G401.6 (cell line): ENCODE results near the gene VCAN.

Experiments
- FAIRE-seq: peaks from 2 replicates; lab custom pipeline; 2012; peaks lifted over from hg19 to GRCh38; lab: Jason Lieb, UNC

Gene VCAN

DNA sequence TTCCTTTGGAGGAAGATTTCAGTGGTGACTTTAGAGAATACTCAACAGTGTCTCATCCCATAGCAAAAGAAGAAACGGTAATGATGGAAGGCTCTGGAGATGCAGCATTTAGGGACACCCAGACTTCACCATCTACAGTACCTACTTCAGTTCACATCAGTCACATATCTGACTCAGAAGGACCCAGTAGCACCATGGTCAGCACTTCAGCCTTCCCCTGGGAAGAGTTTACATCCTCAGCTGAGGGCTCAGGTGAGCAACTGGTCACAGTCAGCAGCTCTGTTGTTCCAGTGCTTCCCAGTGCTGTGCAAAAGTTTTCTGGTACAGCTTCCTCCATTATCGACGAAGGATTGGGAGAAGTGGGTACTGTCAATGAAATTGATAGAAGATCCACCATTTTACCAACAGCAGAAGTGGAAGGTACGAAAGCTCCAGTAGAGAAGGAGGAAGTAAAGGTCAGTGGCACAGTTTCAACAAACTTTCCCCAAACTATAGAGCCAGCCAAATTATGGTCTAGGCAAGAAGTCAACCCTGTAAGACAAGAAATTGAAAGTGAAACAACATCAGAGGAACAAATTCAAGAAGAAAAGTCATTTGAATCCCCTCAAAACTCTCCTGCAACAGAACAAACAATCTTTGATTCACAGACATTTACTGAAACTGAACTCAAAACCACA, 67.4 kb downstream of the VCAN start:
- FAIRE-seq = no peak

DNA sequence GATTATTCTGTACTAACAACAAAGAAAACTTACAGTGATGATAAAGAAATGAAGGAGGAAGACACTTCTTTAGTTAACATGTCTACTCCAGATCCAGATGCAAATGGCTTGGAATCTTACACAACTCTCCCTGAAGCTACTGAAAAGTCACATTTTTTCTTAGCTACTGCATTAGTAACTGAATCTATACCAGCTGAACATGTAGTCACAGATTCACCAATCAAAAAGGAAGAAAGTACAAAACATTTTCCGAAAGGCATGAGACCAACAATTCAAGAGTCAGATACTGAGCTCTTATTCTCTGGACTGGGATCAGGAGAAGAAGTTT, 67.9 kb downstream of the VCAN start:
- no peak for FAIRE-seq

DNA sequence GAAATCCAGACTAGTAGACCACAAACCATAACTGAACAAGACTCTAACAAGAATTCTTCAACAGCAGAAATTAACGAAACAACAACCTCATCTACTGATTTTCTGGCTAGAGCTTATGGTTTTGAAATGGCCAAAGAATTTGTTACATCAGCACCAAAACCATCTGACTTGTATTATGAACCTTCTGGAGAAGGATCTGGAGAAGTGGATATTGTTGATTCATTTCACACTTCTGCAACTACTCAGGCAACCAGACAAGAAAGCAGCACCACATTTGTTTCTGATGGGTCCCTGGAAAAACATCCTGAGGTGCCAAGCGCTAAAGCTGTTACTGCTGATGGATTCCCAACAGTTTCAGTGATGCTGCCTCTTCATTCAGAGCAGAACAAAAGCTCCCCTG, 68.6 kb downstream of the VCAN start:
- no peak for FAIRE-seq

DNA sequence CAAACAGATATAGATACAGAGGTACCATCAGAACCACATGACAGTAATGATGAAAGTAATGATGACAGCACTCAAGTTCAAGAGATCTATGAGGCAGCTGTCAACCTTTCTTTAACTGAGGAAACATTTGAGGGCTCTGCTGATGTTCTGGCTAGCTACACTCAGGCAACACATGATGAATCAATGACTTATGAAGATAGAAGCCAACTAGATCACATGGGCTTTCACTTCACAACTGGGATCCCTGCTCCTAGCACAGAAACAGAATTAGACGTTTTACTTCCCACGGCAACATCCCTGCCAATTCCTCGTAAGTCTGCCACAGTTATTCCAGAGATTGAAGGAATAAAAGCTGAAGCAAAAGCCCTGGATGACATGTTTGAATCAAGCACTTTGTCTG, 69.2 kb downstream of the VCAN start:
- no peak for FAIRE-seq

DNA sequence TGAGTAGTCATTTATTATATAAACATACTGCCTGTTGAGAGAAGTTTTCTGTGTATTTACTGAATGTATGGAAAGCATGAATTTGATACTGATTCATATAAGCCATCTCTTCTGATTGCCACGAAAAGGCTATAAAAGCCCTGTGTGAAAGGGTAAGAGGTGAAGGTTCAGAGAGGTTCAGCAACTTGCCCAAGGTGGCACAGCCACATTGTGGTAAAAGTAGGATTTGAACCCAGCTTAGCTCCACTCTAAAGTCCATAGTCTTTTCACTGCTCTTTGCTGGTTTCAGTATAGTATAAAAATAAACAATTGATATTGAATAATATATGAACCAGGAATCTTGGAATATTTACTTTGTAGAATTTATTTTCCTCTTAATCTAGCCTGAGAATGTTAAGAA, 71.3 kb downstream of the VCAN start:
- no peak for FAIRE-seq

DNA sequence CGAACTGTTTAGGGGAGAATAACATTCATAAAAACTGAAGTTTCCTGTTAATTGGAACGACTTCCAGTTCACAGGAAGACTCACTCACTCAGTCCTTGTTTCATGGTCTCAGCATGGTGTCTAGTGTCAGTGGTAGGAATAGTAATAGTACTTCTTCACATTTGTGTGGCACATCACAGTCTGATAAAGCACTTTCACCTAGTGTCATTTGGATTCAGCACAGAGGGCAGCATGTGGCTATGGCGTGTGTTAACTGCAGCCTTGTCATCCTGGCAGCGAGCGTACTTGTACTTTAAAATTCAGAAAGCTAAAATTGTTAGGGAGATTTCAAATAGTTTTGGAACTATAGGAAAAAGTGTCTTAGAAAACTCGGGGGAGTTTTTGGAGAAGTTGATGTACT, 72.4 kb downstream of the VCAN start:
- no peak for FAIRE-seq

DNA sequence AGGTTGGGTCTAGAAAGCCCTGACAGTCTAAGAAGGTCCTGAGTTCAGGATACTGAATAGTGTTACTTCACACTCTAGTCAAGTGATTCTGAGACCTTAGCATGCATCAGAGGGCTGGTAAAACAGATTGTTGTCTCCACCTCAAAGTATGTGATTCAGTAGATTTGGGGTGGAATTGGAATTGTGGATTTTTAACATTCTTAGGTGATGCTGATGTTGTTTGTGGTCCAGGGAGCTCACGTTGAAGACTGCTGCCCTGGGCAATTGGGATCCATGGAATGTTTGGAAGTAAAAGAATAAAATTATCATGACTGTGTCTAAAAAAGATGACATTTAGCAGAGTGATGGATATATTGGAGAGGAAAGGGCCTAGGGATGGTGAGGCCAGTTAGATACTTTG, 75.6 kb downstream of the VCAN start:
- no peak for FAIRE-seq

DNA sequence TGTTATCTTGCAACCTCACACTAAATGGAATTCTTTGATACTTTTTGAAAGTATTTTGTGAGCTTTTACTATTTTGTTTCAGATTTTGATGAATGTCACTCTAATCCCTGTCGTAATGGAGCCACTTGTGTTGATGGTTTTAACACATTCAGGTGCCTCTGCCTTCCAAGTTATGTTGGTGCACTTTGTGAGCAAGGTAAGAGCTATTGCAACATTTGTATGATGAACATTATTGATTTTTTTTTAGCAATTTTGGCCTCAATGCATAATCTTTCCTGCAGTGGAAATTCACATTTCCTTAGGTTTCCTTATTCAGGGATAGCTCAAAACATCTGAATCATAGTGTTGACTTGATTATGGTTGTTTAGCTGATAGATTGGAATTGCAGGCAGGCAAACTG, 76.3 kb downstream of the VCAN start:
- no peak for FAIRE-seq

DNA sequence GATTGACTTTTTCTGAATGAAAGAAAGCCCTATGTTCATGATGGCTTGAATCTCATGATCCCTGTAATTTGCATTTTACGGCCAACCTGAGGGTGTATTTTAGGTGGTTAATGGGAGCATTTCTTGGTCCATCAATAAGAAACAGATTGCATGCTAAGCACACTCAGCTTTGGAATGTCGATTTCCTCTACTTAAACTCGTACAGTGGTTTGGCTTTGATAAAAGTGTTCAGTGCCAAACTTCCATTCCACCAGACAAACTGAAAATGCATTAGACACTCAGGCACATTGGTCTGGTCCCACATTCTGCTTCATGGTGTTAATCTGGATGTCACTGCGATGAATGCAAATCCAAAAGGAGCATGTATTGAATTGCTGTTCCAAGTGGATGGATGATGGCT, 77.0 kb downstream of the VCAN start:
- no peak for FAIRE-seq

DNA sequence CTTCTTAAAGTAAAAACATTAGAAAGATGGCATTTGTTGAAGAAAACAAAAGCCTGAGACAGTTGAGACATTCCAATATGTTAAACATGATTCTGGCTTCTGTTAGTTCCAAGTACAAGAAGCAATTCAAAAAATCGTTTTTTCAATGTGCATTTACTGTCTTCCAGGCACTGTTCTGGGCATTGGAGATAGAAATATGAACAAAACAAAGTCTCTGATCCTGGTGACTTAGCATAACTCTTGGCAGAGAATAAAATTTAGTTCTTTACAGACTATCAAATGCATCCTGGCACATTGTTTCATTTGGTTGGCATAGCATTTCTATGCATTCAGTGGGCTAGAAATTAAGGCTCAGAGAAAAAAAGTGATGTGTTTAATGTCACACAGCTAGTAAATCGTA, 77.5 kb downstream of the VCAN start:
- no peak for FAIRE-seq

DNA sequence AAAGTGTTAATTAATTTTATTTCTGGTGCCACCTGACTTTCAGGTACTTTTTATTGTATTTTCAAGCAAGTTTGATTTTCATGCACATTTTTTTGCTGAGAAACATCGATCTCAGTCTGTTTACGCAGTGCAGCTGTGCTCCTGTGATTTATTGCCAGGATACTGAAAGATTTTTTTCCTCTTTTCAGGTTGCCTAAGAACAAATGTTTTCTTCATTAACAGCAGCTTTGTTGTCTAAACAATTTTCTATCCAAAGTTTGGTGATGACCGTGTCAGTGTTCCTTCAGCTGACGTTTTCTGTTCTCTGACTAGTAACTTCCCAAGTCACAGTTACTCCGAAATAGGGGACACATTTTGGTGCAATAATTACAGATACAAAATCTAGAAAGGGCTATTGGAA, 78.1 kb downstream of the VCAN start:
- FAIRE-seq = no peak

DNA sequence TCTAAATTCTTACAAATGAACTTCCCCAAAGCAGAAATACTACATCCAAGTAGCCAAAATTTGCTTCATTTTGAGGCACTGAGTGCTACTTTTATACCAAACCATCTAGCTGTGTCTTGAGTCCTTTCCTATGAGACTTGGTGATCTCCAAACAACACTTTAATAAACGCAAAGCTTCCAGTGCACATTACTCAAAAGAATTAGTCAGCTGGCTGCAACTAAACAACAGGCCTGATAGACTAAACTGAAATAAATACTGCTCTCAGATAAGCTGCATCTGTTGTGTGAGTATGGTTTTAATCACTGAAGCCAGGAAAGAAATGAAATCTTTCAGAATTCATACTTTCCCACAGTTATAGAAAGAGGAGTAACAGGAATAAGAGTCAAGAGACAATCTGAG, 80.3 kb downstream of the VCAN start:
- no peak for FAIRE-seq

DNA sequence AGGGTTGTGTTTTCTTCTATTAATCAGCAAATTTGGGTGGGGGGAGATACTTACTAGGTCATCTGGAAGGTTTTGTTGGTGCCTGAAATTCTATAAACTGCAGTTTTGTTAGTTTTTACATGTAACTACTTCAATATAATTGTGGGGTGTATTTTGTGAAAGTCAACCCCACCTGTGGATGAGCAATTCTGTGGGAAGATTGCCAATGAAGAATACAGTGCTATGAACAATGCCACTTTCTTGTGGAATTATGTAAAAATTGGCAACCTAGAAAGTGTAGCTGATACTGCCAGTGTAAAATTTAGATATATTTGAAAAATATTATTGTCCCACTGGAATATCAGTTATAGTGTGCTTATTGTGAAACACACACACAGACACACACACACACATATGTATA, 80.7 kb downstream of the VCAN start:
- no peak for FAIRE-seq

DNA sequence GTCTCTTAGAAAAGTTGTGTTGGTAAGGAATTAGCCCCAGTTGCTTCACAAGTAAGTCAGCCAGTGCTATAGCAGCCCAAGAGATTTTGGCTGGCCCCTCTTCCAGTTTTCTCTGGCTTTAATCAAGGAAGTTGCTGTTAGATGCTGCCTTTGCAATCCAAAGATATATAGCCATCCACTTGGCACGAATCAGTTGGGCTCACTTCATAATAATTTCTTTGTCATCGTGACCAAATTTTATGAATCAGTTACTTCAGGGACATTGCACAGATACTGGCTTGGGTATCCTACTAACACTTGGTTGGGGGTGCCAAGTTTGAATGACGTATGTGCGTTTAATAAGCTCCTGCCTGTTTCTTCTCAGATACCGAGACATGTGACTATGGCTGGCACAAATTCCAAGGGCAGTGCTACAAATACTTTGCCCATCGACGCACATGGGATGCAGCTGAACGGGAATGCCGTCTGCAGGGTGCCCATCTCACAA, 81.5 kb downstream of the VCAN start:
- no peak for FAIRE-seq

DNA sequence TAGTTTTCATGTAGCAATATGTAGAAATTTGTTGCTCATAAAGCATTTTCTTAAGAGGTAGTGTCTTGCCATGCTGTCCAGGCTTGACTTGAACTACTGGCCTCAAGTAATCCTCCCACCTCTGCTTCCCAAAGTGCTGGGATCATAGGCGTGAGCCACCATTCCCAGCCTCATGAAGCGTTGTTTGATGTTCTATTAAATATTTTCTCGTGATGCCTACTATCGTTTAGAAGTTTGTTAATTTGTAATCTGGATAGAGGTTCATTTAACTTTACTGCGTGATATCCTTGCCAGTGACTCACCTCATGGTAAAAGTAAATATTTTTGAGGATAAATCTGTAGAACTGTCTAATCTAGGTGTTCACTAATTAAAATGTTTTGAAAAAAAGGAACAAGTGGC, 82.6 kb downstream of the VCAN start:
- no peak for FAIRE-seq

DNA sequence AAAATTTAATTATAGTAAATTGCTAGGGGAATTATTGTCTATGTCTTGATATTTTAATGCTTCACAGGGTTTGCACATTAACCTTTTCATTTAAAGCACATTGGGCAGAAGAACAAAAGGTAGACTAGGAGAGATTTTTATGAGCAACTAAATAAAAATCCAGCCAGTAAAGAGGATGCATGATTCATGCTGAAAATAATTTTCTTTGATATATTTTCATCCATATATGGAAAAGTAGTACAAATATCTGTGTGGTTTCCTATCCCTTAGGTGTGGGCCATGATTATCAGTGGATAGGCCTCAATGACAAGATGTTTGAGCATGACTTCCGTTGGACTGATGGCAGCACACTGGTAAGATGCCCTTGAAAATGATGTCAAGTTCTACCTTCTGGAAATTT, 83.1 kb downstream of the VCAN start:
- no peak for FAIRE-seq

DNA sequence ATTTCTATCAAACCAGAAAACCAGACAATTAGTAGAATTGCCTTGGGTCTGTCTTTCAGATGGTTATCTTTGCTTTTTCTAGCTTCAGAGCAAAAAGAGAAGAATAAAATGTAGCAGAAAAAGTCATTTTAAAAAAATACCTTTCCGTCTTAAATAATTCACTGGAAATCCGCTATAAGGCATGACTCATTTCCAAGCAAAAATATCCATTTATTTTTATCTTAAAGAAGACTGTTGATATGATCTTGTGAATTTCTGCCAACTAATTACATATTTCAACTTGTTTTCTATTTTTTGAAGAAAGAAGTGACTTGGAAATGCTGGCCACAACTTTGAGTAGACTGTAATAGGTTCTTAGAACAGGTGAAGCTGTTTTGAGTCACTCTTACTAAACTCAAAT, 83.7 kb downstream of the VCAN start:
- FAIRE-seq = no peak

DNA sequence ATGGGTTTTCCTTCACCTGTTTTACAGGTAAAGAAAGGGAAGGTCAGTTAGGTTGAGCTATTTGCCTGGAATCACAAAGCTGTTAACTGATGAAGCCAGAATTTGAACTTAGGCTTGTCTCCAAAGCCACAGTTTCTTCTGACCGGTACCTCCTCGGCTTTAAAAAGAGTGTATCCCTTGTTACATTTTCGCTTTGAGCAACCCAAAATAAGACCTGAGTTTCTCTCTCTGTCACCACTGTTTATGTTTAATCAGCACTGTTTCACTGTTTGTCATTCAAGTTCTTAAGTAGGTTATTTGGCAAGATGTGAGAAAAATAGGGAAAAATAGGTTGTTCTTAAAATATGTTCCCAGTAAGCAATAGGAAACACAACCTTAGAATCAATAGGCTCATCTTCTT, 84.6 kb downstream of the VCAN start:
- no peak for FAIRE-seq

DNA sequence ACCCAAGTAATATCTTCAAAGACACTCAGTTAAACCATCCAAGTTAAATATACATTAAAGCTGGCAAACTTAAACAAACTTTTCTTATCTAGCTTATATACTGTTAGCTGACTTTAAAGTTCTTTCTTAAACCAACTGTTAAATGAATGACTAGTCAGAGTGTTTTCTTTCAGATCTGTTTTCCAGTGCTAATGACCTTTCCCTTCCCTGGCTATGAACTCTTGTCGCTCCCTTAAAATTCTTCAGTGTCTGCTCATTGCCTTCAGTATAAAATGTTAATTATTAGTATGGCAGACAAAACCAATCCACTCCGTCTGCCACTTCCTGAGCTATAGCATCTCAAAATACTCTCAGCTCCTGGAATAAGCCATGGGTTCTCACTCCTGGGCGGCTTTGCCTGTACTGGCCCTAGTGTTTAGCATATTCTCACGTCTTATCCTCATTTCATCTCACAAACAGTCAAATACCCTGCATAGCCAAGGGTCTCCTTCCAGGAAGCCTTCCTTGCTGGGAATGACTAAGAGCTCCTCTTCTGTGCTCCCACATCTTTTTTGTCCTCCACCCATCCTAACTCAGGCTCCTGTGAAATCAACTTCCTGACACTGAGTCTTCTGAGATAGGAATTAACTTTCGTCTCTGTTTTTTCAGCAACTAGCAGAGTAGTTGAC, 87.7 kb downstream of the VCAN start:
- FAIRE-seq = no peak

DNA sequence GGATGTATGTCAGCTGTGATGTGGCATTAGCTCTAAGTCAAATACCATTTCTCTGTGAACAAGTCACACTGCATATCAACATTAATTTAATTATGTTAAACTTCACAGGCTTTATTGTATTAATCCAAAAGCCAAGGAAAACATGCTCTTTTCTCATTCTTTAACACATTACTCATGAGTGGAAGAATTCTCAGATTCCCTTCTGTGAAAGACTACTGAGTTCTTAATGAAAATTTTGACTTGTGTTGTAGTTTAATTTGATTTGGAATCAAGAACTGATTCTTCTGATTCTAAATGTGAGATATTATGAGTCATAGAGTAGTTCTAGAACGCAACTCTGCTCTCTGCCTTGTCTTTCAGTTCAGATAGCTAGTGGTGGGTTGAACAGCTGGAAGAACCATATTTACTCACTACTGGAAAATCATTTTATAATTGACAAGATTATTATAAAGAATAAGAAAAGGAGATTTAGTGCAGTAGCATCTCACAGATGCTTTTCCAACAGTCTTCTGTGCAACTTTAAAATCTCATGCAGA, 90.6 kb downstream of the VCAN start:
- FAIRE-seq = no peak

DNA sequence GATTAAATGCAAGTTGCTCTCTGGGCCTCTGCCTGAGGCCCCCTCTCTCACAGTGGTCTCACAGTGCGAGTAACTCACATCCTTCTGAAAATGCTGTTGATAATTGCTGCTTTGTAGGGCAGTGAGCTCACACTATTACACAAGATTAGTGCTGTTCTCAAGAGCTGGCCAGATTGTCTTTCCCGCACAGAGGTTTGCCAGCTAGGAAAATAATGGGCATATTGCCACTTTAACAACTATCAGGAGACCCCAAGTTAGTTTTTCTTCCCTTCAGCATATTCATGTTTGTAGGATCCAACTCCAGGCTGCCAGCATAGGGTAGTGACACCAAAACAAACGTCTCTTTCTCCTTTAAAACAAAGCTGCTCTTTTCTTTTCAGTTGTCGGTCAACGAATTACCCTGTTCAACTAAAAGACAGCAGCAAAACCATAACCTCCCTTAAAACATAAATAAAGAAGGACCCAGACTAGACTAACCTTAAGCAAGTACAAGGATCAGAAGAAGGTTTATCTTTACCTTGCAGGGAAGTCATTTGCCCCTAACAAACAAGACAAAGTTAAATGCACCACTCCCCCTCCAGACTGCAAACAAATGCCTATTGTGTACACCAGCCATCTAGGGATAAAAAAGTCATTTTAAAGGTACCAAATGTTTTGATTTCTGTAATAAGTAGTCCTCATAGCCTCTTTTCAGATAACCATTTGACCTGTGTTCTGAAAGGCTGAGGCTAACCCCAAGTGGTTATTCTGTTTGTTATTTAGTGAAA, 91.4 kb downstream of the VCAN start:
- no peak for FAIRE-seq

DNA sequence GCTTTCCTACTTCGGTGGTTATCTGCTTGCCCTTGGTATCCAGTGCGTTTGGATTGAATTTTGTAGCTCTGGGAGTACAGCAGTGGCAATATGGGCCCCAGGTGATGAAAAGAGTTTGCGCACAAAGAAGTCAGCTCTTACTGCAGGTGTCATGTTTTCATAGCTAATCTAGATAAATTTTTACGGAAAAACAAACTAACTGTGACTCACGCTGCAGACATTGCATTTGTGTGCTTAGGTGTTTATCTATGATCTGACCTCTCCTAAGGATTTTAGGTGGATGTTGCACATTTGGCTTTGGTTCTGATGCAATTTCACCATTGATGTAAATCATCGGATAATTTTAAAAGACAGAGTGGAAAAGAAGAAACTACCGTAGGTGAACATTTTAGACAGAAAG, 92.1 kb downstream of the VCAN start:
- no peak for FAIRE-seq

DNA sequence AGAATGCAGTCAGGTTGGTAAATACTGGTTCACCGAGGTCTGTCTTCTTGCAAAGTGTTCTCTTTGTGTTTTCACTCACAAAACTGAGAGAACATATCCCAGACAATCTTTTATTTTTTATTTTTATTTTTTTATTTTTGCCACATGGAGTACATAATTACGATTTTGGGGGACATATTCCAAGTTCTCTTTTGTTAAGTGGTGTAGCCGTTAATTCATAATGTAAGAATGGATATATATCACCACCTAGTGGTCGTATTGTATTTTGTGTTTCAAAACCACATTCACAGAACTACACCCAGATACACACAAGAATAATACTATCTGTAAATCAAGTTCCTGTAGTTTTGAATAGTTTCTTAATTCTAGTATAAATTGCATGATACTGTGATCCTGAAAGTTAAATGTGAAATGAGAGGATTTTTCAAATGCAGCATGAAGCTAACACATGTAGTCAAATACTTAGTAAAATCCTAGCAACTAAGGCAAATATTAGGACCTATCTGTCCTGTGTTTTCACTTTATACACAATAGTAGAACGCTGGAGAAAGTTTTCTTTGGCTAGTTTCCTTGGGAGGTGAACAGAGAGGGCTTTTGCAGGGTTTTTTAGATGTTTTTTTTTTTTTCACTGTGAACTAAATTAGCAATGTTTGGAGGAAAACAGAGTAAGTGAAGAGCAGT, 92.7 kb downstream of the VCAN start:
- FAIRE-seq = peak; percentile 96
